Upper lobe of left lung (tissue), 6 donors: ENCODE measurements around the gene SMOC2. TPM values are rescaled to one million over a fixed set of nuclear protein-coding genes. Genes with fewer than 3 reads are reported as not detected.
A peak's percentile ranks its signal among the peaks of the same experiment; 100 is the strongest.
"Not testable (repeated sequence)": the region's sequence is repeated elsewhere in the genome, so short reads cannot be mapped to it uniquely, and the experiment has no call there.

Experiments
- ATAC-seq, 2 donors: fragments of 200-7000 bp; cut with Tn5 transposase; one replicate each; pipeline ENCODE4 v1.9.1; 2022; ENCODE audit warnings: mild to moderate bottlenecking in 2 of 2, moderate library complexity in 2 of 2; ENCODE audit not compliant: low FRiP score in 2 of 2
- DNase-seq, 2 donors: peaks; one replicate each; pipeline ENCODE4 v3.0.0-alpha.2; 2019 to 2020
- H3K27ac ChIP-seq, 4 donors: fragments of 200-600 bp; sonication (generic); one replicate each; pipeline ENCODE4 v1.5.1; 2016 to 2019
- H3K27me3 ChIP-seq, 4 donors: fragments of 200-600 bp; sonication (generic); one replicate each; pipeline ENCODE4 v1.5.1; 2017 to 2019
- H3K36me3 ChIP-seq, 4 donors: fragments of 200-600 bp; sonication (generic); one replicate each; pipeline ENCODE4 v1.5.1; 2016 to 2019
- H3K4me1 ChIP-seq, 4 donors: fragments of 200-600 bp; sonication (generic); one replicate each; pipeline ENCODE4 v1.5.1; 2018 to 2019
- H3K4me3 ChIP-seq, 4 donors: fragments of 200-600 bp; sonication (generic); one replicate each; pipeline ENCODE4 v1.5.1; 2017 to 2019; ENCODE audit warnings: mild to moderate bottlenecking in 2 of 4, moderate library complexity in 1 of 4
- H3K9me3 ChIP-seq, 4 donors: fragments of 200-600 bp; sonication (generic); one replicate each; pipeline ENCODE4 v1.5.1; 2018 to 2019
- EP300 ChIP-seq, 4 donors: sonication (generic); formaldehyde crosslinking; IDR thresholded peaks; one replicate each; pipeline ENCODE4 v1.5.1; 2017; ENCODE audit warnings: antibody characterized with exemption in 4 of 4, control low read depth in 2 of 4
- POLR2A ChIP-seq, 4 donors: fragments of 450-650 bp; IDR thresholded peaks; one replicate each; pipeline ENCODE4 v1.5.1; 2016 to 2017; ENCODE audit warnings: antibody characterized with exemption in 4 of 4, mild to moderate bottlenecking in 2 of 4
- POLR2AphosphoS5 ChIP-seq, 2 donors: sonication (generic); formaldehyde crosslinking; IDR thresholded peaks; one replicate each; pipeline ENCODE4 v1.5.1; 2017; ENCODE audit warnings: antibody characterized with exemption in 2 of 2
- WGBS, 2 donors: methylation state at CpG; one replicate each; pipeline ENCODE4 v1.1.5; 2017 to 2018; 5-methylcytosine and 5-hydroxymethylcytosine counted together
- total RNA-seq, 6 donors: library from RNA; depleted of rRNA in 4 of 6; stranded (reverse); fragments of >200 nt in 4 of 6; gene quantifications; one replicate each; pipeline versions ENCODE4 v1.1.0 to v1.2.1, GENCODE V29; 2016 to 2021
- TF ChIP-seq, protein P1 (sequence below), 6 experiments: fragments of 450-650 bp in 4 of 6; fragments of 200-600 bp in 2 of 6; sonication (generic) in 2 of 6; IDR thresholded peaks; one replicate each; pipeline ENCODE4 v1.5.1; 2016 to 2019; ENCODE audit warnings: antibody characterized with exemption in 6 of 6
- donor health status: DM: no; HTN: no; CAD: no; lungs with moderate emphysema.
- donor health status: DM: no; HTN: yes; CAD: no; lungs with severe emphysema.

SMOC2 gene
- total RNA-seq, 6 donors from 2014 or later: 1.0 to 18.9 (median 5.0) TPM

DNA sequence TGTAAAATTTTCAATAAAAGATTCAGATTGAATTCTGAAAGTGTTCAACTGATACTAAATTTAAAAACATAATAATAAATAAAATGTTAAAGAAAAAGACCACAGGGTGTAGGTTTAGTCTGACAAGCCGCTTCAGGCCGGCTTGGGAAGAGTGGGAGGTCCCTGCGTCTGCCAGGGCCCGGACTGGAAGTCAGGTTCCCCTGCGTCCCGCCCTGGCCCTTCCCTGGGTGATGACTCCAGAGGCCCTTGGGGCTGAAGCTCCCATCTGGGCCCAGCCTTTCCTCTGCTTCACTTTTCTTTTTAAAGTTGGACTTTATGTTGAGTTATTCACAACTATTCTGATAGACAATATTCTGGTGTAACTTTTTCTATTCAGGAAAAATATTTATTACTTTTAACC lies 93.3 kb downstream of the SMOC2 start:
- ATAC-seq: peak in 1 of 2 donors; percentile 56
- Histone ChIP-seq H3K27me3 (no peaks in the 10 kb centered on the region), H3K4me3 (no peak overlapping the region), H3K4me1 (peaks cover 0 to 9% (median 2%) of the 10 kb centered on the region in 4 donors), H3K27ac (no peak overlapping the region), H3K9me3 (no peaks in the 10 kb centered on the region), H3K36me3 (no peaks in the 10 kb centered on the region)
- WGBS, 2 donors: 91% methylated on average over 6 of the region's 6 CpGs
- no peak for TF ChIP-seq EP300 (IDR thresholded peaks at IDR 0.05)
- TF ChIP-seq, protein P1, sequence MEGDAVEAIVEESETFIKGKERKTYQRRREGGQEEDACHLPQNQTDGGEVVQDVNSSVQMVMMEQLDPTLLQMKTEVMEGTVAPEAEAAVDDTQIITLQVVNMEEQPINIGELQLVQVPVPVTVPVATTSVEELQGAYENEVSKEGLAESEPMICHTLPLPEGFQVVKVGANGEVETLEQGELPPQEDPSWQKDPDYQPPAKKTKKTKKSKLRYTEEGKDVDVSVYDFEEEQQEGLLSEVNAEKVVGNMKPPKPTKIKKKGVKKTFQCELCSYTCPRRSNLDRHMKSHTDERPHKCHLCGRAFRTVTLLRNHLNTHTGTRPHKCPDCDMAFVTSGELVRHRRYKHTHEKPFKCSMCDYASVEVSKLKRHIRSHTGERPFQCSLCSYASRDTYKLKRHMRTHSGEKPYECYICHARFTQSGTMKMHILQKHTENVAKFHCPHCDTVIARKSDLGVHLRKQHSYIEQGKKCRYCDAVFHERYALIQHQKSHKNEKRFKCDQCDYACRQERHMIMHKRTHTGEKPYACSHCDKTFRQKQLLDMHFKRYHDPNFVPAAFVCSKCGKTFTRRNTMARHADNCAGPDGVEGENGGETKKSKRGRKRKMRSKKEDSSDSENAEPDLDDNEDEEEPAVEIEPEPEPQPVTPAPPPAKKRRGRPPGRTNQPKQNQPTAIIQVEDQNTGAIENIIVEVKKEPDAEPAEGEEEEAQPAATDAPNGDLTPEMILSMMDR (IDR thresholded peaks at IDR 0.05): no peak
- no peak for DNase-seq

- ATAC-seq: no peak
- Histone ChIP-seq H3K27me3 (no peaks in the 10 kb centered on the region), H3K9me3 (no peaks in the 10 kb centered on the region), H3K4me3 (no peak overlapping the region), H3K27ac (no peak overlapping the region), H3K4me1 (peaks cover 0 to 9% (median 2%) of the 10 kb centered on the region in 4 donors), H3K36me3 (no peaks in the 10 kb centered on the region)
- TF ChIP-seq POLR2AphosphoS5 (IDR thresholded peaks at IDR 0.05) (no peak), EP300 (IDR thresholded peaks at IDR 0.05) (no peak), POLR2A (IDR thresholded peaks at IDR 0.05) (no peak)
- TF ChIP-seq, protein P1 (IDR thresholded peaks at IDR 0.05): no peak
- WGBS, 2 donors: 88 to 93% methylated on average over 21 to 22 of the region's 22 CpGs
- no peak for DNase-seq
Observed at GRCh38 chr6:168535711-168536110, 94.7 kb downstream of the SMOC2 start.

DNA sequence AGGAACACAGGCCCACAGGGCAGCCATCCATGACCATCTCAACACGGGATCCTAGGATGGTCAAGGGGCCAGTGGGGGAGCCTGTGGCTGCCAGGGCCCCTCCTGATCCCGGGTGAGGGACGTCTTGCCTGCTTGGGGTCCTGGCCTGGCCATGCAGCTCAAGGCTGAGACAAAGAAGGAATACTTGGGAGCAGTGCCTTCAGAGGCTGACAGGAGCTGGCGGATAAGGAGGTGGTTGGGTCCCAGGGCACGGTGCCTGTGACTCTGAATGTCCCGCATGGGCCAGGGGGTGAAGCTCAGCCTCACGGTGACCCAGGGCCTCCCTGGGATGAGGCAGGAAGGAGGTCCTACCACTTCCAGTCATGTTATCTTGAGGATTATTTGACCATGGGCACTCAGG lies 95.2 kb downstream of the SMOC2 start:
- peak overlapping the region in 1 of 4 donors; percentile 26 for H3K27ac ChIP-seq
- no peaks in the 10 kb centered on the region for H3K36me3 ChIP-seq
- H3K27me3 ChIP-seq: no peaks in the 10 kb centered on the region
- no peak for DNase-seq
- peak in 1 of 2 donors; percentile 36 for ATAC-seq
- H3K4me1 ChIP-seq: peaks cover 0 to 9% (median 2%) of the 10 kb centered on the region in 4 donors
- H3K4me3 ChIP-seq: no peak overlapping the region
- 60 to 83% methylated on average over 1 to 7 of the region's 7 CpGs for WGBS, 2 donors
- H3K9me3 ChIP-seq: no peaks in the 10 kb centered on the region
- TF ChIP-seq POLR2AphosphoS5 (IDR thresholded peaks at IDR 0.05) (no peak), EP300 (IDR thresholded peaks at IDR 0.05) (no peak), POLR2A (IDR thresholded peaks at IDR 0.05) (no peak)

GRCh38 chr6:168536665-168537539 lies 95.9 kb downstream of the SMOC2 start:
- 84 to 85% methylated on average over 16 to 17 of the region's 17 CpGs for WGBS, 2 donors
- H3K4me3 ChIP-seq: no peak overlapping the region
- H3K4me1 ChIP-seq: peaks cover 0 to 9% (median 2%) of the 10 kb centered on the region in 4 donors
- no peaks in the 10 kb centered on the region for H3K9me3 ChIP-seq
- no peak for DNase-seq
- TF ChIP-seq, protein P1 (IDR thresholded peaks at IDR 0.05): no peak
- no peak for TF ChIP-seq EP300 (IDR thresholded peaks at IDR 0.05)
- H3K36me3 ChIP-seq: no peaks in the 10 kb centered on the region
- peak in 1 of 2 donors; percentile 42 for ATAC-seq
- peak overlapping the region in 1 of 4 donors; percentile 26 for H3K27ac ChIP-seq
- no peaks in the 10 kb centered on the region for H3K27me3 ChIP-seq

- Histone ChIP-seq H3K36me3 (no peaks in the 10 kb centered on the region), H3K9me3 (no peaks in the 10 kb centered on the region), H3K27ac (no peak overlapping the region), H3K4me1 (peaks cover 0 to 9% (median 2%) of the 10 kb centered on the region in 4 donors), H3K27me3 (no peaks in the 10 kb centered on the region), H3K4me3 (no peak overlapping the region)
- no peak for ATAC-seq
- no peak for DNase-seq
- 52 to 80% methylated on average over 6 to 10 of the region's 10 CpGs for WGBS, 2 donors
- TF ChIP-seq, protein P1 (IDR thresholded peaks at IDR 0.05): no peak
- TF ChIP-seq EP300 (IDR thresholded peaks at IDR 0.05) (no peak), POLR2AphosphoS5 (IDR thresholded peaks at IDR 0.05) (no peak), POLR2A (IDR thresholded peaks at IDR 0.05) (no peak)
Observed at GRCh38 chr6:168537540-168537884, 96.5 kb downstream of the SMOC2 start.

GRCh38 chr6:168538188-168538891 lies 97.4 kb downstream of the SMOC2 start:
- not testable (repeated sequence) for H3K4me3 ChIP-seq, H3K4me1 ChIP-seq, H3K27me3 ChIP-seq, ATAC-seq, H3K27ac ChIP-seq, H3K9me3 ChIP-seq, H3K36me3 ChIP-seq, DNase-seq
- 82 to 90% methylated on average over 6 to 11 of the region's 14 CpGs for WGBS, 2 donors
